Measurements from ENCODE around the gene ZNF189. TPM values are rescaled to one million over a fixed set of nuclear protein-coding genes. Genes with fewer than 3 reads are reported as not detected.

ZNF189 gene
- total and polyA plus RNA-seq, 2 of the 4 experiments (the other 2 are of a cell fraction), result 5.9 to 19.9 TPM

DNA sequence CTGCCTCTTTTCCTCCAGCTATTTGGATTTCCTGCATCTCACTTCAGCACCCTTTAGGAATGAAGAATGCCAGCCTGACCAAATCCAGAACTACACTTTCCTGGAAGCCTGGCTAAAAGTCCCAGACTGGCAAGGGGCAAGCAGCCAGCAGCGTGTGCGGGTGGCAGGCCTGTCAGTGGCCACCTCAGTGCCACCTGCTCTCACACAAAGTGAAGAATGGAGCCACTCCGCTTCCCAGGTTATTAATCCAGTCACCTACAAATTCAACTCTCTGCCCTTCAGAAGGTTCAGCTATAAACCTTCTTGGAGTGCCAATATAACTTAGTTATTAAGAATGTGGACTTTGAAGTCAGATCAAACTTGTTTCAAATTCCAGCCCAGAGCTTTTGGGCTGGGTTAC lies 43.7 kb downstream of the ZNF189 start:
- Histone ChIP-seq H2BK15ac (ENCODE audit: low read depth, low read length) (no peak overlapping the region), H3K79me1 (ENCODE audit: low read depth in 1 of 2, low read length in 2 of 2) (no peaks in the 10 kb centered on the region), H4K91ac (ENCODE audit: insufficient read depth, low read depth, low read length) (no peak overlapping the region), H4K5ac (ENCODE audit: low read depth, low read length) (no peak overlapping the region), H3K4me2 (ENCODE audit: low read depth, low read length) (no peak overlapping the region), H2BK20ac (ENCODE audit: low read depth, low read length) (no peak overlapping the region), H2AFZ (replicated peaks; ENCODE audit: low read length, poor library complexity) (no peak overlapping the region), H3K4me3 (ENCODE audit: insufficient read depth, low read depth, low read length) (no peak overlapping the region), H4K20me1 (ENCODE audit: insufficient read depth, low read length) (no peaks in the 10 kb centered on the region), H3K9me1 (ENCODE audit: insufficient read depth, low read length) (no peaks in the 10 kb centered on the region), H3K14ac (replicated peaks; ENCODE audit: low read depth, low read length) (no peak overlapping the region), H4K8ac (ENCODE audit: low read depth in 2 of 2, low read length in 2 of 2) (no peak overlapping the region), H3K4me1 (ENCODE audit: control insufficient read depth, insufficient read depth, low read length) (no peaks in the 10 kb centered on the region), H3K27me3 (ENCODE audit: control insufficient read depth, insufficient read depth, low read length) (peaks cover 4% of the 10 kb centered on the region), H3K23ac (ENCODE audit: low read depth, low read length) (no peak overlapping the region), H2BK120ac (ENCODE audit: low read depth, low read length) (no peak overlapping the region), H3K4ac (ENCODE audit: low read depth, low read length) (no peak overlapping the region), H2AK9ac (replicated peaks; ENCODE audit: low read depth, low read length, poor library complexity) (no peak overlapping the region), H3K9me3 (ENCODE audit: control insufficient read depth, insufficient read depth, low read length) (no peaks in the 10 kb centered on the region), H3K56ac (ENCODE audit: extremely low read depth, insufficient read depth, low read length) (no peak overlapping the region), H2AK5ac (ENCODE audit: low read depth, low read length) (no peak overlapping the region), H3K18ac (ENCODE audit: low read depth, low read length) (no peak overlapping the region), H3K9ac (ENCODE audit: low read depth, low read length) (no peak overlapping the region), H3K36me3 (ENCODE audit: control insufficient read depth, insufficient read depth, low read length) (no peaks in the 10 kb centered on the region), H2BK5ac (ENCODE audit: low read depth, low read length, poor library complexity, severe bottlenecking) (no peak overlapping the region), H3K27ac (ENCODE audit: insufficient read depth, low read length) (no peak overlapping the region)
- BruUV-seq (replicated peaks), result no TSS peak
- TF ChIP-seq FOS (IDR thresholded peaks at IDR 0.05; ENCODE audit: low read depth, low read length) (no peak), POLR2A (IDR thresholded peaks at IDR 0.05; ENCODE audit: low read depth, low read length) (no peak), RCOR1 (IDR thresholded peaks at IDR 0.05; ENCODE audit: insufficient replicate concordance, low read length) (no peak), CHD1 (IDR thresholded peaks at IDR 0.05; ENCODE audit: low read depth, low read length) (no peak), MAFK (IDR thresholded peaks at IDR 0.05; ENCODE audit: low read depth, low read length) (no peak), BHLHE40 (IDR thresholded peaks at IDR 0.05; ENCODE audit: low read depth, low read length) (no peak), NFE2L2 (IDR thresholded peaks at IDR 0.05; ENCODE audit: low read depth, low read length) (no peak), SMC3 (IDR thresholded peaks at IDR 0.05; ENCODE audit: low read depth, low read length) (no peak)
- TF ChIP-seq, protein P1, sequence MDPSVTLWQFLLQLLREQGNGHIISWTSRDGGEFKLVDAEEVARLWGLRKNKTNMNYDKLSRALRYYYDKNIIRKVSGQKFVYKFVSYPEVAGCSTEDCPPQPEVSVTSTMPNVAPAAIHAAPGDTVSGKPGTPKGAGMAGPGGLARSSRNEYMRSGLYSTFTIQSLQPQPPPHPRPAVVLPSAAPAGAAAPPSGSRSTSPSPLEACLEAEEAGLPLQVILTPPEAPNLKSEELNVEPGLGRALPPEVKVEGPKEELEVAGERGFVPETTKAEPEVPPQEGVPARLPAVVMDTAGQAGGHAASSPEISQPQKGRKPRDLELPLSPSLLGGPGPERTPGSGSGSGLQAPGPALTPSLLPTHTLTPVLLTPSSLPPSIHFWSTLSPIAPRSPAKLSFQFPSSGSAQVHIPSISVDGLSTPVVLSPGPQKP (IDR thresholded peaks at IDR 0.05; ENCODE audit: borderline replicate concordance, low read depth, low read length), result no peak
- TF ChIP-seq, protein P2, sequence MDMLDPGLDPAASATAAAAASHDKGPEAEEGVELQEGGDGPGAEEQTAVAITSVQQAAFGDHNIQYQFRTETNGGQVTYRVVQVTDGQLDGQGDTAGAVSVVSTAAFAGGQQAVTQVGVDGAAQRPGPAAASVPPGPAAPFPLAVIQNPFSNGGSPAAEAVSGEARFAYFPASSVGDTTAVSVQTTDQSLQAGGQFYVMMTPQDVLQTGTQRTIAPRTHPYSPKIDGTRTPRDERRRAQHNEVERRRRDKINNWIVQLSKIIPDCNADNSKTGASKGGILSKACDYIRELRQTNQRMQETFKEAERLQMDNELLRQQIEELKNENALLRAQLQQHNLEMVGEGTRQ (IDR thresholded peaks at IDR 0.05; ENCODE audit: low read depth, low read length), result no peak
- ChIA-PET CTCF (no interaction called here), POLR2A (ENCODE audit: unreplicated experiment) (no interaction called here)
- dilution Hi-C loops (cut with HindIII; ENCODE audit: low sequenced_read_pairs, unreplicated experiment), result no loop called here
- intact Hi-C loops (cut with micrococcal nuclease), result no loop called here
- 70% methylated on average over 2 of the region's 3 CpGs; no CpG with 5 or more reads in 1 of the 2 experiments for WGBS, 2 experiments (ENCODE audit: extremely low coverage in 2 of 2, insufficient read length in 1 of 2)
- no peak for ATAC-seq (ENCODE audit: low read depth)
- no peak for DNase-seq
- in situ Hi-C loops (cut with MboI; ENCODE audit: low sequenced_read_pairs), result no loop called here

Data from IMR-90 (cell line).